Stimulated activated CD8-positive, alpha-beta memory T cell treated with anti-CD3 and anti-CD28 coated beads, Interleukin-4, amount 100 ng/mL, for 4 hours (primary cell): Measurements from ENCODE around the gene LMO3.
"Not testable (repeated sequence)": the region's sequence is repeated elsewhere in the genome, so short reads cannot be mapped to it uniquely, and the experiment has no call there.

Experiments
- DNase-seq, 2 donors: peaks; one replicate each; pipeline ENCODE4 v3.0.0-alpha.2; 2020; ENCODE audit warnings: low read depth in 2 of 2, low spot score in 1 of 2

Gene LMO3

GRCh38 chr12:16553457-16553856 is 52.5 kb downstream of the LMO3 start:
- no peak for DNase-seq

GRCh38 chr12:16552301-16552700 is 53.7 kb downstream of the LMO3 start:
- DNase-seq: no peak

GRCh38 chr12:16545836-16546235 is 60.1 kb downstream of the LMO3 start:
- DNase-seq: no peak

GRCh38 chr12:16542586-16542985 is 63.4 kb downstream of the LMO3 start:
- no peak for DNase-seq

- DNase-seq: not testable (repeated sequence)
Observed at GRCh38 chr12:16537652-16538051, 68.3 kb downstream of the LMO3 start.

GRCh38 chr12:16531621-16532020 is 74.3 kb downstream of the LMO3 start:
- DNase-seq: no peak

- no peak for DNase-seq
Observed at GRCh38 chr12:16530268-16530850, 75.6 kb downstream of the LMO3 start.

GRCh38 chr12:16526693-16527092 is 79.3 kb downstream of the LMO3 start:
- DNase-seq: no peak

- DNase-seq: no peak
Observed at GRCh38 chr12:16524378-16524777, 81.6 kb downstream of the LMO3 start.

GRCh38 chr12:16523951-16524331 is 82.0 kb downstream of the LMO3 start:
- DNase-seq: no peak

- no peak for DNase-seq
Observed at GRCh38 chr12:16523284-16523950, 82.5 kb downstream of the LMO3 start.

- no peak for DNase-seq
Observed at GRCh38 chr12:16520328-16520727, 85.6 kb downstream of the LMO3 start.

- no peak for DNase-seq
Observed at GRCh38 chr12:16515666-16516065, 90.3 kb downstream of the LMO3 start.

- DNase-seq: no peak
Observed at GRCh38 chr12:16513231-16513630, 92.7 kb downstream of the LMO3 start.

GRCh38 chr12:16509411-16509810 is 96.6 kb downstream of the LMO3 start:
- DNase-seq: no peak

- no peak for DNase-seq
Observed at GRCh38 chr12:16506394-16506793, 99.6 kb downstream of the LMO3 start.

- no peak for DNase-seq
Observed at GRCh38 chr12:16504200-16504599, 101.8 kb downstream of the LMO3 start.

- no peak for DNase-seq
Observed at GRCh38 chr12:16499611-16500010, 106.4 kb downstream of the LMO3 start.
